GM18498 (cell line): Measurements from ENCODE around the gene ZNF333.
"Not testable (repeated sequence)": the region's sequence is repeated elsewhere in the genome, so short reads cannot be mapped to it uniquely, and the experiment has no call there.

Source experiments
- ATAC-seq: cut with Tn5 transposase; IDR thresholded peaks from one replicate; pipeline ENCODE4 v1.9.1; 2021; ENCODE audit warnings: mild to moderate bottlenecking, moderate library complexity; ENCODE audit not compliant: unreplicated experiment

The ZNF333 gene

GRCh38 chr19:14695471-14695870, 5.6 kb downstream of the ZNF333 start:
- ATAC-seq: no peak

GRCh38 chr19:14699641-14700040, 9.8 kb downstream of the ZNF333 start:
- ATAC-seq: no peak

- ATAC-seq: no peak
Measured at GRCh38 chr19:14700711-14701375, 11.0 kb downstream of the ZNF333 start.

DNA sequence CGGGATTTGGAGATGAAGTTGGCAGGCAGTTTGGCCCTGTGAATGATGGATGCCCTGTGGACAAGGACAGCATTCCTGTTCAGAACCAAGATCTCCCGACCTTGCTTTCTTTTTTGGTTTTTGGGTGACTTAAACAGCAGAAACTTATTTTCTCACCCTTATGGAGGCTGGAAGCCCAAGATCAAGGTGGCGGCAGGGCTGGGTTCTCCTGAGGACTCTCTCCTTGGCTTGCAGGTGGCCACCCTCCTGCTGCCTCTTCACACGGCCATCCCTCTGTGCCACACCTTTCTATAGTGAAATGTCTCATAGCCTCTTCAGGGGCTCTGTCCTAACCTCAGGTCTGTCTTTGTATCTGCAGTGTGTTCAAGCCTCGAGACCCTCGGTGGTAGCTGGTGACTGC, 14.0 kb downstream of the ZNF333 start:
- ATAC-seq: no peak

DNA sequence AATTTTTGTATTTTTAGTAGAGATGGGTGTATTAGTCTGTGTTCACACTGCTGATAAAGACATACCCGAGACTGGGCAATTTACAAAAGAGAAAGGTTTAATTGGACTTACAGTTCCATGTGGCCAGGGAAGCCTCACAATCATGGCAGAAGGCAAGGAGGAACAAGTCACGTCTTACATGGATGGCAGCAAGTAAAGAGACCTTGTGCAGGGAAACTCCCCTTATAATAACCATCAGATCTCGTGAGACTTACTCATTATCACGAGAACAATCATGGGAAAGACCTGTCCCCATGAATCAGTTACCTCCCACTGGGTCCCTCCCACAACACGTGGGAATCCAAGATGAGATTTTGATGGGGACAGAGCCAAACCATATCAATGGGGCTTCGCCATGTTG, 14.6 kb downstream of the ZNF333 start:
- ATAC-seq: no peak

GRCh38 chr19:14715841-14716240, 26.0 kb downstream of the ZNF333 start:
- ATAC-seq: no peak

GRCh38 chr19:14718522-14719116, 28.8 kb downstream of the ZNF333 start:
- ATAC-seq: no peak

DNA sequence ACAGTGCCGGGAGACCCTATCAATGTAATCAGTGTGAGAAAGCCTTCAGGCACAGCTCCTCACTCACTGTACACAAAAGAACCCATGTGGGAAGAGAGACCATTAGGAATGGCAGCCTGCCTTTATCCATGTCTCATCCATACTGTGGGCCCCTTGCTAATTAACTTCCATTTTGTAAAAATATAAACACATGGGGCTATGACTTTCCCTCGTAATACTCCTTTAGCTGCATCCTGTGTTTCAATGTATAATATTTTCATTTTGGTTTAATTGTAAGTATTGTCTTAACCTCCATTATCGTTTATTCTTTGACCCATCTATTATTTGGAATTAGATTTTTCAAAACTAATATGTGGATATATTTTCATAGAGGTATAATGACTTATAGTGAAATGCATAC, 29.3 kb downstream of the ZNF333 start:
- ATAC-seq: no peak

GRCh38 chr19:14722127-14722526, 32.3 kb downstream of the ZNF333 start:
- ATAC-seq: no peak

- no peak for ATAC-seq
Measured at GRCh38 chr19:14728595-14728994, 38.7 kb downstream of the ZNF333 start.

- ATAC-seq: no peak
Measured at GRCh38 chr19:14731200-14731599, 41.4 kb downstream of the ZNF333 start.

DNA sequence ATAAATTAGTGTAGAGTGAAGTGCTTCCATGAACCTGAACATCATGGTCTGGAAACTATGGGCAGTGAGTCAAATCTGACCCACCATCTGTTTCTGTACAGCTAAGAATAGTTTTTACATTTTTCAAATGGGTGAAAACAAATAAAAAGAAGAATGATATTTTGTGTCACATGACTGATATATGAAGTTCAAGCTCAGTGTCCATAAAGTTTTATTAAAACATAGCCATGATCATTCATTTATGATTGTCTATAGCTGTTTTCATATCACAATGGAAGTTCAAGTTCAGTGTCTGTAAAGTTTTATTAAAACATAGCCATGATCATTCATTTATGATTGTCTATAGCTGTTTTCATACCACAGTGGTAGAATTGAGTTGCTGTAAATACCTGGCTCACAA, 42.7 kb downstream of the ZNF333 start:
- ATAC-seq: no peak

GRCh38 chr19:14733574-14733973, 43.7 kb downstream of the ZNF333 start:
- no peak for ATAC-seq

DNA sequence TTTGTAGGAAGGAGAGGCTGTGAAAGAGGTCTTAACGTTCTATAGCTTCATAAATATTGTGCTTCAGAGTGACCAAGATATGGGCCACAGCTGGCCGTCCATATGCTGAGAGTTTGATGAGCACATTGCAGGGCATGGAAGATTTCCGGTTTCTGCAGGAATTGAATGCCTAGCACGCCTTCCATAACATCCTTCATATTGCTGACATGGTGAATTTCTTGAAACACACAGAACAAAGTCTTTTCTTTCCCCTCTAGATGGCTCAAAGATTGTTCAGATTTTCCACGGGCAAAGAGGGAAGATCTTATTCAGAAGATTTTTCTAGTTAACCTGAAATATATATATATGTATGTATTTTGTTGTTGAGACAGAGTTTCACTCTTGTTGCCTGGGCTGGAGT, 46.1 kb downstream of the ZNF333 start:
- no peak for ATAC-seq

DNA sequence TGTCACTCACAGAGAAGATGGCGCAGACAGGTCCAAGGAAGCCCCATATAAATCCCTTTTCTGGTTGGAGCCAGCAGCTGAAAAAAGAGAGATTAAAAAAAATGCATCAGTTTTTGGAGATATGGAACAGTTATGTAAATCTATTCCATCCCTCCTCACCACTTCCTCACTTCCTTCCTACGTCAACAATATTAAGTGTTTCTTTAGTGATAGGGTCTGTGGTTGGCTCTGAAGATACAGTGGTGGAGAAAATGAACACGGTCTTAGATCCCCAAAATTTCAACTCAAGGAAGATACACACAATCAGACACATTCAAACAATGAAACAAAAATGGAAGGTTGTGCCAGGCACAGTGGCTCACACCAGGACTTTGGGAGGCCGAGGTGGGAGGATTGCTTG, 57.0 kb downstream of the ZNF333 start:
- ATAC-seq: no peak

- no peak for ATAC-seq
Measured at GRCh38 chr19:14748601-14749000, 58.8 kb downstream of the ZNF333 start.

DNA sequence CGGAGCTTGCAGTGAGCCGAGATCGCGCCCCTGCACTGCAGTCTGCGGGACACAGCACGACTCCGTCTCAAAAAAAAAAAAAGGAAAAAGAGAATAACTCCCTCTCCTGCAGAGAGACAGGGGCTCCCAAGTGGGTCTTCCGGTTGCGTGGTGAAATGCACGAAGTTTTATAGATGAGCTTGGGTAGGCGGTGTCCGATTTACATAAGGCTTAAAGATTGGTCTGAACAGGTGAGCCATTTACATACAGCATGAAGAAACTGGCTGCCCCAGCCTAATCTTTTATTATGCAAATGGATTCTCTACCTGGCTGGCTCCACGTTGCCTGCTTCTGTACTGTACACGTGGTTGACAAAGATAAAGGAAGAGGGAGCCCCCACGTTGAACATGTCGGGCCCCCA, 69.0 kb downstream of the ZNF333 start:
- no peak for ATAC-seq

DNA sequence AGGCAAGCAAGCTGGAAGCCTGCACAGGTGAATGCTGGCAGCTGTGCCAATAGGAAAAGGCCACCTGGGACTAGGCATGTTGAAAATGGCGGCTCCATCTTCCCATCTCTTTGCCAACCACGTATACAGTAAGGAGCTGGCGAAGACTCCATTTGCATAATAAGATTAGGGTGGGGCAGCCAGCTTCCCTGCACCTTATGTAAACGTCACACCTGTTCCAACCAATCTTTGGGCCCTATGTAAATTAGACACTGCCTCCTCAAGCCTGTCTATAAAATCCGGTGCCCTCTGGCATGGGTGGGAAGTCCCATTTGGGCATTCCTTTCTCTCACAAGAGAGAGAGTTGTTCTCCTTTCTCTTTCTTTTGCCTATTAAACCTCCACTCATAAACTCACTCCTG, 71.8 kb downstream of the ZNF333 start:
- ATAC-seq: no peak

- no peak for ATAC-seq
Measured at GRCh38 chr19:14762111-14762510, 72.3 kb downstream of the ZNF333 start.

- no peak for ATAC-seq
Measured at GRCh38 chr19:14763497-14764145, 73.8 kb downstream of the ZNF333 start.

DNA sequence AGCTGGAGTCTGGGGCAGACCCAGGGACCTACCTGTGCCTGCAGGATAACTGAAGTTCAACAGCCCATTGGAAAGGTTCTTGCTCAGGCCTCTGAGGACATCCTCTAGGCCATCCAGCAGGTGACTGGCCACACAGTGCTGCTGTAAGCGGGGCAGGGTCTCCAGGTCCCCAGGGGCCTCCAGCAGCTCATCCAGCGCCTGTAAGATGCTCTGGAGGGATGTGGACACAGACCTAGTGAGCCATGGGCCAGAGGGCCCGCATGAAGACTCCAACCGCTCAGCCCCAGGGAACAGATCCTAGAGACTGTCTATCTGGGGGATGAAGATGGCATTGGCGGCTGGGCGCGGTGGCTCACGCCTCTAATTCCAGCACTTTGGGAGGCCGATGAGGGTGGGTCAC, 74.6 kb downstream of the ZNF333 start:
- no peak for ATAC-seq

GRCh38 chr19:14765403-14765802, 75.6 kb downstream of the ZNF333 start:
- ATAC-seq: not testable (repeated sequence)
